NCI-H1417 treated with DMSO at 0.1 percent for 48 hours (cell line): Measurements from ENCODE around the gene FRMD6.

ENCODE experiments used
- DNase-seq: peaks from one replicate; lab custom pipeline; 2025; lab: John Stamatoyannopoulos, UW

Gene FRMD6

GRCh38 chr14:51666826-51667225 lies 15.1 kb downstream of the FRMD6 start:
- DNase-seq, result no peak

GRCh38 chr14:51668870-51669269 lies 17.2 kb downstream of the FRMD6 start:
- no peak for DNase-seq

GRCh38 chr14:51674294-51675002 lies 22.7 kb downstream of the FRMD6 start:
- no peak for DNase-seq

GRCh38 chr14:51676549-51676948 lies 24.8 kb downstream of the FRMD6 start:
- no peak for DNase-seq

GRCh38 chr14:51677266-51677665 lies 25.6 kb downstream of the FRMD6 start:
- no peak for DNase-seq

- DNase-seq, result no peak
Measured at GRCh38 chr14:51677738-51678137, 26.0 kb downstream of the FRMD6 start.

GRCh38 chr14:51680031-51680430 lies 28.3 kb downstream of the FRMD6 start:
- no peak for DNase-seq

GRCh38 chr14:51681411-51681810 lies 29.7 kb downstream of the FRMD6 start:
- no peak for DNase-seq

- no peak for DNase-seq
Measured at GRCh38 chr14:51682411-51682810, 30.7 kb downstream of the FRMD6 start.

- no peak for DNase-seq
Measured at GRCh38 chr14:51684760-51685159, 33.0 kb downstream of the FRMD6 start.

GRCh38 chr14:51691176-51691575 lies 39.5 kb downstream of the FRMD6 start:
- no peak for DNase-seq

- no peak for DNase-seq
Measured at GRCh38 chr14:51692646-51693045, 40.9 kb downstream of the FRMD6 start.

GRCh38 chr14:51697848-51698247 lies 46.1 kb downstream of the FRMD6 start:
- DNase-seq, result peak; percentile 54

GRCh38 chr14:51701951-51702350 lies 50.2 kb downstream of the FRMD6 start:
- DNase-seq, result no peak

GRCh38 chr14:51703787-51704186 lies 52.1 kb downstream of the FRMD6 start:
- DNase-seq, result no peak

GRCh38 chr14:51704545-51704944 lies 52.8 kb downstream of the FRMD6 start:
- DNase-seq, result no peak

- no peak for DNase-seq
Measured at GRCh38 chr14:51707327-51707726, 55.6 kb downstream of the FRMD6 start.

GRCh38 chr14:51711505-51711904 lies 59.8 kb downstream of the FRMD6 start:
- no peak for DNase-seq

GRCh38 chr14:51715250-51715649 lies 63.5 kb downstream of the FRMD6 start:
- DNase-seq, result no peak

GRCh38 chr14:51715742-51716141 lies 64.0 kb downstream of the FRMD6 start:
- DNase-seq, result no peak

- DNase-seq, result no peak
Measured at GRCh38 chr14:51716610-51717009, 64.9 kb downstream of the FRMD6 start.

GRCh38 chr14:51717766-51718165 lies 66.1 kb downstream of the FRMD6 start:
- no peak for DNase-seq

GRCh38 chr14:51719955-51720354 lies 68.2 kb downstream of the FRMD6 start:
- DNase-seq, result no peak

GRCh38 chr14:51723990-51724389 lies 72.3 kb downstream of the FRMD6 start:
- DNase-seq, result no peak
